Measurements from ENCODE around the gene CAMK1. TPM values are rescaled to one million over a fixed set of nuclear protein-coding genes. Genes with fewer than 3 reads are reported as not detected.

The CAMK1 gene
- total RNA-seq, 1 donor from 2014 or later: 8.2 TPM

- Mint-ChIP-seq H3K27ac (ENCODE audit: unreplicated experiment) (no peak overlapping the region), H3K36me3 (ENCODE audit: unreplicated experiment) (peaks cover 3% of the 10 kb centered on the region), H3K4me3 (ENCODE audit: unreplicated experiment) (no peak overlapping the region), H3K4me1 (ENCODE audit: low read depth, unreplicated experiment) (peaks cover 2% of the 10 kb centered on the region), H3K9me3 (ENCODE audit: unreplicated experiment) (no peaks in the 10 kb centered on the region), H3K27me3 (ENCODE audit: unreplicated experiment) (no peaks in the 10 kb centered on the region)
- DNase-seq: no peak
- TF ChIP-seq CTCF (IDR thresholded peaks at IDR 0.05; ENCODE audit: partially characterized antibody, unreplicated experiment): no peak
These were observed 15.2 kb upstream of the CAMK1 start for GRCh38 chr3:9784965-9785364.

GRCh38 chr3:9783954-9784353, 14.2 kb upstream of the CAMK1 start:
- H3K4me3 Mint-ChIP-seq (ENCODE audit: unreplicated experiment): no peak overlapping the region
- TF ChIP-seq CTCF (IDR thresholded peaks at IDR 0.05; ENCODE audit: partially characterized antibody, unreplicated experiment): no peak
- DNase-seq: no peak
- no peaks in the 10 kb centered on the region for H3K36me3 Mint-ChIP-seq (ENCODE audit: unreplicated experiment)
- peaks cover 4% of the 10 kb centered on the region for H3K4me1 Mint-ChIP-seq (ENCODE audit: low read depth, unreplicated experiment)
- H3K27ac Mint-ChIP-seq (ENCODE audit: unreplicated experiment): no peak overlapping the region
- H3K9me3 Mint-ChIP-seq (ENCODE audit: unreplicated experiment): no peaks in the 10 kb centered on the region
- no peaks in the 10 kb centered on the region for H3K27me3 Mint-ChIP-seq (ENCODE audit: unreplicated experiment)

- no peak for TF ChIP-seq CTCF (IDR thresholded peaks at IDR 0.05; ENCODE audit: partially characterized antibody, unreplicated experiment)
- peaks cover 6% of the 10 kb centered on the region for H3K4me1 Mint-ChIP-seq (ENCODE audit: low read depth, unreplicated experiment)
- no peak overlapping the region for H3K27ac Mint-ChIP-seq (ENCODE audit: unreplicated experiment)
- no peaks in the 10 kb centered on the region for H3K27me3 Mint-ChIP-seq (ENCODE audit: unreplicated experiment)
- no peak for DNase-seq
- H3K4me3 Mint-ChIP-seq (ENCODE audit: unreplicated experiment): no peak overlapping the region
- H3K36me3 Mint-ChIP-seq (ENCODE audit: unreplicated experiment): no peaks in the 10 kb centered on the region
- H3K9me3 Mint-ChIP-seq (ENCODE audit: unreplicated experiment): no peaks in the 10 kb centered on the region
These were observed 13.0 kb upstream of the CAMK1 start for GRCh38 chr3:9782770-9783169.

- no peak for DNase-seq
- peaks cover 6% of the 10 kb centered on the region for H3K4me1 Mint-ChIP-seq (ENCODE audit: low read depth, unreplicated experiment)
- no peak overlapping the region for H3K4me3 Mint-ChIP-seq (ENCODE audit: unreplicated experiment)
- H3K36me3 Mint-ChIP-seq (ENCODE audit: unreplicated experiment): no peaks in the 10 kb centered on the region
- no peaks in the 10 kb centered on the region for H3K9me3 Mint-ChIP-seq (ENCODE audit: unreplicated experiment)
- no peak for TF ChIP-seq CTCF (IDR thresholded peaks at IDR 0.05; ENCODE audit: partially characterized antibody, unreplicated experiment)
- H3K27me3 Mint-ChIP-seq (ENCODE audit: unreplicated experiment): no peaks in the 10 kb centered on the region
- H3K27ac Mint-ChIP-seq (ENCODE audit: unreplicated experiment): no peak overlapping the region
These were observed 12.3 kb upstream of the CAMK1 start for GRCh38 chr3:9781978-9782603.

- Mint-ChIP-seq H3K4me1 (ENCODE audit: low read depth, unreplicated experiment) (peaks cover 6% of the 10 kb centered on the region), H3K27me3 (ENCODE audit: unreplicated experiment) (peaks cover 1% of the 10 kb centered on the region), H3K9me3 (ENCODE audit: unreplicated experiment) (no peaks in the 10 kb centered on the region), H3K27ac (ENCODE audit: unreplicated experiment) (no peak overlapping the region), H3K36me3 (ENCODE audit: unreplicated experiment) (no peaks in the 10 kb centered on the region), H3K4me3 (ENCODE audit: unreplicated experiment) (no peak overlapping the region)
- DNase-seq: no peak
- TF ChIP-seq CTCF (IDR thresholded peaks at IDR 0.05; ENCODE audit: partially characterized antibody, unreplicated experiment): no peak
These were observed 11.8 kb upstream of the CAMK1 start for GRCh38 chr3:9781551-9781950.

Data from glutamatergic neuron (in vitro differentiated cells).